ENCODE results near the gene C1orf21.

Gene C1orf21

DNA sequence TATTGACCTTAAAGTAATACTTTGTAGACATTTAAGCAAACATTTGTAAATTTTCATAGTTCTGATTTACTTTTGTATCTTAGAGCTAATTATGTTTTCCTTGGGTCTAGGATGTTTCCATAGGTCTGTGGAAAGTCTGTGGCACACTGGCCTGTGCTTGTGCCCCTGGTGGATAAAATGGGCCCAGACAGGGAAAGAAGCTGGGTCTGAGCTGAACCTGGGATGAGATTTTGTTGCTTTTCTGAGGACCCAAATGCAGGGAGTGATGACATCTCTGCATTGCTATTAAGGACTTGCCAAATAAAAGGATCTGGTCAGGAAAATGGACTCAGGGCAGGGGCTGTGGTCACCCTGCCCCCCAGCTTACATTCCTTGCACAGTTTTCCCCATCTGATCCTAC is 41.8 kb downstream of the C1orf21 start:
- TF ChIP-seq CTCF (IDR thresholded peaks at IDR 0.05; ENCODE audit: extremely low read depth, insufficient read depth, missing control alignments) = no peak
- DNase-seq (ENCODE audit: low spot score) = no peak
- in situ Hi-C loops (cut with MboI; ENCODE audit: low pct_unique_long_range_greater_than_20kb, low sequenced_read_pairs, unreplicated experiment) = no loop called here

DNA sequence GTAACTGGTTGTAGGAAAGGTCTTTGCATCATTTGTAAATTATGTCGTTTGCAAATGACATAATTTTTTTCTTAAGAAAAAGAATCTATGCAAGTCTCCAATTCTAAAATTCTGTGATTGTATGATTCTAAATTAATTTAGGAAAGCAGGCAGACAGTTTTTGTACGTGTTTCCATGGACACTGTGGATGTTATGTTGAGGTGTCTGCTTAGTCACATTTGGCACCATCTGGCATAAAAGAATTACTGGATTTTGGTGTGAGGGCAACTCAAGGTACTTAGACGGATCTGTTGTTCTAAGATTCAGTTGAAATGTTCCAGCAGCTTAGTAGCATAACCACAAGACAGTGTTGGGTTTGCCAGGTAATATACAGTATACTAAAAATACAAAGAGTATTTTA is 42.5 kb downstream of the C1orf21 start:
- no peak for DNase-seq (ENCODE audit: low spot score)
- in situ Hi-C loops (cut with MboI; ENCODE audit: low pct_unique_long_range_greater_than_20kb, low sequenced_read_pairs, unreplicated experiment) = no loop called here
- no peak for TF ChIP-seq CTCF (IDR thresholded peaks at IDR 0.05; ENCODE audit: extremely low read depth, insufficient read depth, missing control alignments)

DNA sequence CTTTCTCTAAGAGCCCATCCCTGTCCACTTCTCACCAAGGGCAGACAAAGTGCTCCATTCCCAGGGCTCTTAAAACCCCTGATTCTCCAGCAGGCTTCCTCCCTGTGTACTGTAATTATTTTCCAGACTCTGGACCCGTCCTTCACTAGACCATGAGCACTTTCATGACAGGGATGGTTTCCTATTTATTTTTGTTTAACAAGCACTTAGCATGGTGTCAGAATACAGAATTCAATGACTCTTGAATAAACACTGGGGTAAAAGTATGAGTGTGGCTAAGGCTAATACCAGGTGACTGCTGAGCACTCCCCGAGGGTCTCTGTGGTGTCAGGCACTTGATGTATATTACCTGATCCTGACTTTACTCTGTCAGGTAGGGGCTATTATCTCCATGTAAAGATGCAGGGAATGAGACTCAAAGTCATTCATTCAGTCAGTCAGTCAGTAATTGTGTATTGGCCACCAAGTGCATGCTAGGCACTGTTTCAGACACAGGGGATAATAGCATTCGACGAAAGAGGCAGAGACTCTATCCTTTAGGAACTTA is 47.2 kb downstream of the C1orf21 start:
- no peak for DNase-seq (ENCODE audit: low spot score)
- in situ Hi-C loops (cut with MboI; ENCODE audit: low pct_unique_long_range_greater_than_20kb, low sequenced_read_pairs, unreplicated experiment) = no loop called here
- TF ChIP-seq CTCF (IDR thresholded peaks at IDR 0.05; ENCODE audit: extremely low read depth, insufficient read depth, missing control alignments) = no peak

- DNase-seq (ENCODE audit: low spot score) = no peak
- TF ChIP-seq CTCF (IDR thresholded peaks at IDR 0.05; ENCODE audit: extremely low read depth, insufficient read depth, missing control alignments) = no peak
- in situ Hi-C loops (cut with MboI; ENCODE audit: low pct_unique_long_range_greater_than_20kb, low sequenced_read_pairs, unreplicated experiment) = no loop called here
Observed at GRCh38 chr1:184437291-184437690, 50.5 kb downstream of the C1orf21 start.

DNA sequence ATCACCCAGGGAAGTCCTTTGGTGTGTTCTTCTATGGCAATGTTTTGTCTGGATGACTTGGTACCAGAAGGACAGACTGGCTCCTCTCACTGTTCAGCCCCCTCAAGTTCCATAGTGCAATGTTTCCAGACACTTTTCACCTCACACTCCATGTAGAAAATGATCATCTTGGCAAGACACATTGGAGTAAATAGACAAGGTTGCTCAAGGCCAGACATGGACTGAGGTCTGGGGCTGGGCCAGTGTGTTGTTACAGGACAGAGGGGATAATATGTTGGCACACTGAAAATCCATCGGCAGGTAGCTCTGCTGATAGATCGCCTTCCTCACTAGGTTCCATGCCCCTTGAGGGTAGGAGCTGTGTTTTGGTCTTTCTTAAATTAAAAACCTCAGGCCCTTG is 51.5 kb downstream of the C1orf21 start:
- in situ Hi-C loops (cut with MboI; ENCODE audit: low pct_unique_long_range_greater_than_20kb, low sequenced_read_pairs, unreplicated experiment) = no loop called here
- no peak for TF ChIP-seq CTCF (IDR thresholded peaks at IDR 0.05; ENCODE audit: extremely low read depth, insufficient read depth, missing control alignments)
- no peak for DNase-seq (ENCODE audit: low spot score)

DNA sequence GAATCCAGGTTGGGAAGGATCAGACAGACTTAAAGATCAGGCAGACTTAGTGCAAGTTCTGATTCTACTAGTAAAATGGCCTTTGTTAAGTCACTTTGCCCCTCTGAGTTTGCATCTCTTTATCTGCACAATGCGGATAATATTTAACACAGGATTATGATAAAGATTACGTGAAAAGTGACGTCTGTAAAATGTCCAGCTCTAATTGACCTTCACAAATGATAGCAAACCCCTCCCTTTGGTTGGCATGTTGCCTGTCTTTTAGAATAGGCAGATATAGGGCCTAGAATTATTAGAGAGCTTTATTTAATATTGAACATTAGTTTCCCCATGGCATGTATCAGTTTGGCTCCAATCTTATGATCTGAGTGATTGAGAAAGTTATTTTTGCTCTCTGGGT is 55.4 kb downstream of the C1orf21 start:
- no peak for TF ChIP-seq CTCF (IDR thresholded peaks at IDR 0.05; ENCODE audit: extremely low read depth, insufficient read depth, missing control alignments)
- in situ Hi-C loops (cut with MboI; ENCODE audit: low pct_unique_long_range_greater_than_20kb, low sequenced_read_pairs, unreplicated experiment) = no loop called here
- DNase-seq (ENCODE audit: low spot score) = no peak

DNA sequence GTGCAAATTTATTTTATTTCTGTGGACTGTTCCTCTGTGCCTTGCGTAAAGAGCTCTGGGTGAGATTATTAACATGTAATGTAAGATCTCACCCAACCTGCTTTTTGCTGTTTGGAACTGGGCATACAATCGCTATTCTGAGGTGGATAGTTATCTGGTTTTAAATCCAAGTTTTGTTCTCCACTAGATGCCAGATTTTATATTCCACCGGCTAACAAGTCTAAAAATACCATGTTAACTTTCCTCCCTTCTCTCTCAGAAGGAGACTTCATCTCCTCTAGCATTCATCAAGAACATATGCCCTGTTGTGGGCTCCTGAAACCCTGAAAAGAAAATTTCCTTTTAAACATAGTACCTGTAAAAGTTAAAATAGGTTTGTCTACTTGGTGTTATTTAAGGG is 56.4 kb downstream of the C1orf21 start:
- no peak for TF ChIP-seq CTCF (IDR thresholded peaks at IDR 0.05; ENCODE audit: extremely low read depth, insufficient read depth, missing control alignments)
- no peak for DNase-seq (ENCODE audit: low spot score)
- in situ Hi-C loops (cut with MboI; ENCODE audit: low pct_unique_long_range_greater_than_20kb, low sequenced_read_pairs, unreplicated experiment) = no loop called here
